SK-N-SH (cell line): ENCODE data around the gene ACLY. TPM values are rescaled to one million over a fixed set of nuclear protein-coding genes. Genes with fewer than 3 reads are reported as not detected.

ENCODE experiments used
- CTCF ChIA-PET: fragments of 300-600, 350-600 bp; formaldehyde crosslinking; extraction: SDS; loops from one replicate; lab custom pipeline; 2021; lab: Yijun Ruan, JAX
- POLR2A ChIA-PET: fragments of 350-600 bp; sonication (Branson Sonifier 250); formaldehyde crosslinking; extraction: SDS; loops from one replicate; lab custom pipeline; 2020; ENCODE audit warnings: antibody characterized with exemption, inconsistent platforms; lab: Yijun Ruan, JAX
- DNase-seq: peaks from one replicate; pipeline ENCODE4 v3.0.0; 2012
- H2AFZ ChIP-seq: fragments of 200-600 bp; sonication (generic); 2 replicates; pipeline ENCODE4 v1.8.1; 2016; ENCODE audit warnings: antibody characterized with exemption, mild to moderate bottlenecking, low read depth
- H3F3A ChIP-seq: fragments of 200-600 bp; sonication (generic); replicated peaks from 2 replicates; pipeline ENCODE3; 2016; ENCODE audit warnings: antibody characterized with exemption, mild to moderate bottlenecking; ENCODE audit not compliant: insufficient read depth
- H3K27ac ChIP-seq, 2 experiments: fragments of 200-500 bp in 1 of 2; fragments of 200-600 bp in 1 of 2; sonication (Bioruptor generic) in 1 of 2; sonication (generic), shearing (Covaris generic) in 1 of 2; 2 replicates each; pipeline versions ENCODE4 v1.5.1 to v1.6.1; 2014 to 2016; ENCODE audit warnings: low read depth in 2 of 2, inconsistent platforms in 1 of 2, low read length in 1 of 2, mild to moderate bottlenecking in 1 of 2, mixed read lengths in 1 of 2
- H3K27me3 ChIP-seq: fragments of 200-600 bp; sonication (generic), shearing (Covaris generic); 2 replicates; pipeline ENCODE4 v1.6.1; 2016; ENCODE audit warnings: mixed run types; ENCODE audit not compliant: insufficient read depth
- H3K36me3 ChIP-seq, 2 experiments: fragments of 200-500 bp in 1 of 2; fragments of 200-600 bp in 1 of 2; sonication (Bioruptor generic) in 1 of 2; sonication (generic) in 1 of 2; replicated peaks in 1 of 2; 2 replicates each; pipeline versions ENCODE3 to v1.5.1; 2014 to 2016; ENCODE audit warnings: low read length in 1 of 2, mild to moderate bottlenecking in 1 of 2; ENCODE audit not compliant: insufficient read depth in 2 of 2, control insufficient read depth in 1 of 2
- H3K4me1 ChIP-seq, 2 experiments: fragments of 200-500 bp in 1 of 2; fragments of 200-600 bp in 1 of 2; sonication (Bioruptor generic) in 1 of 2; sonication (generic), shearing (Covaris generic) in 1 of 2; 2 replicates each; pipeline versions ENCODE4 v1.5.1 to v1.6.1; 2014 to 2016; ENCODE audit warnings: low read depth in 1 of 2, low read length in 1 of 2, mixed run types in 1 of 2; ENCODE audit not compliant: insufficient read depth in 2 of 2, control insufficient read depth in 1 of 2
- H3K4me2 ChIP-seq: fragments of 200-600 bp; sonication (generic), shearing (Covaris generic); 2 replicates; pipeline ENCODE4 v1.6.1; 2017; ENCODE audit warnings: mixed run types
- H3K4me3 ChIP-seq, 2 experiments: fragments of 200-500 bp in 1 of 2; fragments of 200-600 bp in 1 of 2; sonication (Bioruptor generic) in 1 of 2; sonication (generic), shearing (Covaris generic) in 1 of 2; 2 replicates each; pipeline versions ENCODE4 v1.5.1 to v1.8.1; 2014 to 2016; ENCODE audit warnings: low read depth in 2 of 2, inconsistent platforms in 1 of 2, low read length in 1 of 2, mild to moderate bottlenecking in 1 of 2, mixed read lengths in 1 of 2, moderate library complexity in 1 of 2
- H3K79me2 ChIP-seq: fragments of 200-600 bp; sonication (generic); 2 replicates; pipeline ENCODE4 v1.8.1; 2017; ENCODE audit warnings: mild to moderate bottlenecking; ENCODE audit not compliant: insufficient read depth
- H3K9ac ChIP-seq: fragments of 200-600 bp; sonication (generic); 2 replicates; pipeline ENCODE4 v1.6.1; 2017; ENCODE audit warnings: mixed run types
- H3K9me2 ChIP-seq: fragments of 200-600 bp; sonication (generic); 2 replicates; pipeline ENCODE4 v1.6.1; 2017; ENCODE audit warnings: mixed run types
- H3K9me3 ChIP-seq: fragments of 200-600 bp; sonication (generic); 2 replicates; pipeline ENCODE4 v1.6.1; 2017; ENCODE audit warnings: mixed run types, mild to moderate bottlenecking, moderate library complexity
- H4K20me1 ChIP-seq: fragments of 200-600 bp; sonication (generic); 2 replicates; pipeline ENCODE4 v1.6.1; 2017; ENCODE audit warnings: mild to moderate bottlenecking, mixed run types; ENCODE audit not compliant: insufficient read depth
- ELF1 ChIP-seq: IDR thresholded peaks from 2 replicates; pipeline ENCODE4 v1.4.0; 2012
- EP300 ChIP-seq, 2 experiments: IDR thresholded peaks; 2 replicates each; pipeline versions ENCODE4 v1.4.0 to v1.6.1; 2012; ENCODE audit warnings: borderline replicate concordance in 1 of 2, low read depth in 1 of 2, low read length in 1 of 2
- EZH2phosphoT487 ChIP-seq: fragments of 200-600 bp; sonication (generic); IDR thresholded peaks from 2 replicates; pipeline ENCODE4 v1.6.1; 2017; ENCODE audit warnings: low read depth, mixed run types, mild to moderate bottlenecking, antibody characterized with exemption, moderate library complexity, borderline replicate concordance
- FOXJ3 ChIP-seq: sonication (generic); formaldehyde crosslinking; IDR thresholded peaks from 2 replicates; pipeline ENCODE4 v1.5.1; 2020; ENCODE audit warnings: mild to moderate bottlenecking, missing genetic modification reagents
- GATA2 ChIP-seq: sonication (generic); formaldehyde crosslinking; IDR thresholded peaks from 2 replicates; pipeline ENCODE4 v1.5.0; 2020; ENCODE audit warnings: mild to moderate bottlenecking, missing genetic modification reagents
- IRF3 ChIP-seq: fragments of 150-350 bp; IDR thresholded peaks from 2 replicates; pipeline ENCODE4 v1.6.1; 2016; ENCODE audit warnings: mild to moderate bottlenecking, low read depth, low read length
- MEF2A ChIP-seq: IDR thresholded peaks from 2 replicates; pipeline ENCODE4 v1.4.0; 2012; ENCODE audit warnings: low read depth, borderline replicate concordance
- MXI1 ChIP-seq: IDR thresholded peaks from 2 replicates; pipeline ENCODE4 v1.6.1; 2012; ENCODE audit warnings: mild to moderate bottlenecking, low read depth, low read length, improper control_type of control experiment
- POLR2AphosphoS5 ChIP-seq: IDR thresholded peaks from 2 replicates; pipeline ENCODE4 v1.6.1; 2012; ENCODE audit warnings: low read depth, low read length
- RAD21 ChIP-seq: IDR thresholded peaks from 2 replicates; pipeline ENCODE4 v1.6.1; 2012; ENCODE audit warnings: mild to moderate bottlenecking, low read length
- RCOR1 ChIP-seq: fragments of 150-350 bp; IDR thresholded peaks from 2 replicates; pipeline ENCODE4 v1.6.1; 2017; ENCODE audit warnings: antibody characterized with exemption, low read length
- RFX5 ChIP-seq: IDR thresholded peaks from 2 replicates; pipeline ENCODE4 v1.6.1; 2012; ENCODE audit warnings: mild to moderate bottlenecking, improper control_type of control experiment, low read length
- SIN3A ChIP-seq: IDR thresholded peaks from 2 replicates; pipeline ENCODE4 v1.6.1; 2012; ENCODE audit warnings: low read depth, mild to moderate bottlenecking, low read length, moderate library complexity, borderline replicate concordance
- SMC3 ChIP-seq: IDR thresholded peaks from 2 replicates; pipeline ENCODE4 v1.6.1; 2012; ENCODE audit warnings: low read depth, low read length, improper control_type of control experiment
- TAF1 ChIP-seq: IDR thresholded peaks from 2 replicates; pipeline ENCODE4 v1.6.1; 2012; ENCODE audit warnings: low read depth, mild to moderate bottlenecking, low read length, moderate library complexity, borderline replicate concordance
- TCF12 ChIP-seq: IDR thresholded peaks from 2 replicates; pipeline ENCODE4 v1.4.0; 2012
- YY1 ChIP-seq: IDR thresholded peaks from 2 replicates; pipeline ENCODE4 v1.4.0; 2012; ENCODE audit warnings: low read depth, mild to moderate bottlenecking
- WGBS: methylation state at CpG from one replicate; pipeline ENCODE4 v1.1.6; 2017; ENCODE audit warnings: low lambda C conversion rate; 5-methylcytosine and 5-hydroxymethylcytosine counted together
- polyA plus RNA-seq, 3 experiments: library from polyadenylated mRNA; depleted of rRNA; stranded (reverse); fragments of >200 nt; gene quantifications; 2 replicates each; pipeline ENCODE4 v1.2.3, GENCODE V29; 2012
- TF ChIP-seq, protein P1 (sequence below): IDR thresholded peaks from 2 replicates; pipeline ENCODE4 v1.4.0; 2012; ENCODE audit warnings: low read depth, borderline replicate concordance
- TF ChIP-seq, protein P2 (sequence below): IDR thresholded peaks from 2 replicates; pipeline ENCODE4 v1.4.0; 2012; ENCODE audit warnings: low read depth, borderline replicate concordance

ACLY gene
- polyA plus RNA-seq, 1 of the 3 experiments (the other 2 are of a cell fraction) = 163 TPM

DNA sequence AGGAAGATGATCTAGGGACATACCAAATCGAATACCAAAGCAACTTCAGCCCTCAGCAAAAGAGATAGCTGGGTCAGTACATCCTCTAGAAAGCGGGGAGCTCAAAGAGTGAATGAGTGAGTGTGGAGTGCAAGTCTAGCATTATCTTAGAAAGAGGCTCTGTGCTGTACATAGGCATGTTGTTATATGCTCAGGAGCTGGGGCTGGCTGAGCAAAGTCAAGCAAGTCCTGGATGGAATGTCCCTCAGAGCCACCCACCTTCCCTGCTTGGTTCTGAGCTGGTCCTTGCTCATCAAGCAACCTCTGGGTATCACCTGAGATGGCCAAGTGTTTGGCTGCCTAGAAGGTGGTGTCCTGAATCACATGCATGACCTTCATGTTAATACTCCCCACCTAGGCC lies 48.7 kb downstream of the ACLY start:
- H2AFZ ChIP-seq = no peak overlapping the region
- H3K4me2 ChIP-seq = no peak overlapping the region
- ChIA-PET POLR2A (interaction anchor here (0.9 kb wide), 1 partner anchor 49 kb away, joined by 3 read pairs; the partner anchor contains the start of gene ACLY), CTCF (interaction anchor here (0.8 kb wide), 1 partner anchor 83 kb away, joined by 3 read pairs; the partner anchor contains the start of gene JUP)
- peaks cover 40% of the 10 kb centered on the region for H3F3A ChIP-seq
- peaks cover 58% of the 10 kb centered on the region in 2 experiments for H3K36me3 ChIP-seq
- H3K4me1 ChIP-seq = no peaks in the 10 kb centered on the region; a peak in 1 of 4 replicates
- no peaks in the 10 kb centered on the region for H3K27me3 ChIP-seq
- H4K20me1 ChIP-seq = no peaks in the 10 kb centered on the region
- no peak overlapping the region for H3K4me3 ChIP-seq
- no peak overlapping the region for H3K9ac ChIP-seq
- H3K9me3 ChIP-seq = no peaks in the 10 kb centered on the region
- no peak overlapping the region for H3K27ac ChIP-seq
- H3K9me2 ChIP-seq = no peaks in the 10 kb centered on the region
- WGBS = 72% methylated on average over 2 of the region's 2 CpGs
- no peak for TF ChIP-seq RFX5
- TF ChIP-seq POLR2AphosphoS5 = no peak
- no peak for TF ChIP-seq SMC3
- no peak for TF ChIP-seq YY1
- TF ChIP-seq RAD21 = no peak
- no peak for TF ChIP-seq GATA2
- no peak for TF ChIP-seq IRF3
- no peak for TF ChIP-seq FOXJ3 (CRISPR knock-in tag)
- no peak for TF ChIP-seq EP300 (IDR thresholded peaks at IDR 0.05; ENCODE audit: borderline replicate concordance in 1 of 2, low read depth in 1 of 2, low read length in 1 of 2)
- TF ChIP-seq, all 33 proteins: peak for 0
- no peaks in the 10 kb centered on the region for H3K79me2 ChIP-seq
- DNase-seq = no peak

GRCh38 chr17:41869426-41869825 lies 49.3 kb downstream of the ACLY start:
- no peak overlapping the region for H3K4me2 ChIP-seq
- H3K27ac ChIP-seq = no peak overlapping the region
- POLR2A ChIA-PET = no interaction called here
- H3K4me3 ChIP-seq = no peak overlapping the region
- H3K4me1 ChIP-seq = no peaks in the 10 kb centered on the region; a peak in 1 of 4 replicates
- H4K20me1 ChIP-seq = no peaks in the 10 kb centered on the region
- peaks cover 6% of the 10 kb centered on the region for H3K79me2 ChIP-seq
- 80% methylated on average over 9 of the region's 9 CpGs for WGBS
- peaks cover 40% of the 10 kb centered on the region for H3F3A ChIP-seq
- no peaks in the 10 kb centered on the region for H3K9me3 ChIP-seq
- TF ChIP-seq SIN3A (no peak), RCOR1 (no peak), RFX5 (no peak), TCF12 (no peak), ELF1 (no peak), IRF3 (no peak), SMC3 (no peak), MXI1 (no peak), MEF2A (no peak), EP300 (IDR thresholded peaks at IDR 0.05; ENCODE audit: borderline replicate concordance in 1 of 2, low read depth in 1 of 2, low read length in 1 of 2) (no peak), EZH2phosphoT487 (no peak), TAF1 (no peak)
- TF ChIP-seq, protein P1, sequence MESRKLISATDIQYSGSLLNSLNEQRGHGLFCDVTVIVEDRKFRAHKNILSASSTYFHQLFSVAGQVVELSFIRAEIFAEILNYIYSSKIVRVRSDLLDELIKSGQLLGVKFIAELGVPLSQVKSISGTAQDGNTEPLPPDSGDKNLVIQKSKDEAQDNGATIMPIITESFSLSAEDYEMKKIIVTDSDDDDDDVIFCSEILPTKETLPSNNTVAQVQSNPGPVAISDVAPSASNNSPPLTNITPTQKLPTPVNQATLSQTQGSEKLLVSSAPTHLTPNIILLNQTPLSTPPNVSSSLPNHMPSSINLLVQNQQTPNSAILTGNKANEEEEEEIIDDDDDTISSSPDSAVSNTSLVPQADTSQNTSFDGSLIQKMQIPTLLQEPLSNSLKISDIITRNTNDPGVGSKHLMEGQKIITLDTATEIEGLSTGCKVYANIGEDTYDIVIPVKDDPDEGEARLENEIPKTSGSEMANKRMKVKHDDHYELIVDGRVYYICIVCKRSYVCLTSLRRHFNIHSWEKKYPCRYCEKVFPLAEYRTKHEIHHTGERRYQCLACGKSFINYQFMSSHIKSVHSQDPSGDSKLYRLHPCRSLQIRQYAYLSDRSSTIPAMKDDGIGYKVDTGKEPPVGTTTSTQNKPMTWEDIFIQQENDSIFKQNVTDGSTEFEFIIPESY = no peak
- TF ChIP-seq, protein P2, sequence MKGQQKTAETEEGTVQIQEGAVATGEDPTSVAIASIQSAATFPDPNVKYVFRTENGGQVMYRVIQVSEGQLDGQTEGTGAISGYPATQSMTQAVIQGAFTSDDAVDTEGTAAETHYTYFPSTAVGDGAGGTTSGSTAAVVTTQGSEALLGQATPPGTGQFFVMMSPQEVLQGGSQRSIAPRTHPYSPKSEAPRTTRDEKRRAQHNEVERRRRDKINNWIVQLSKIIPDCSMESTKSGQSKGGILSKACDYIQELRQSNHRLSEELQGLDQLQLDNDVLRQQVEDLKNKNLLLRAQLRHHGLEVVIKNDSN = no peak
- H3K9ac ChIP-seq = no peak overlapping the region
- H2AFZ ChIP-seq = no peak overlapping the region
- H3K9me2 ChIP-seq = no peaks in the 10 kb centered on the region
- CTCF ChIA-PET = interaction anchor here (0.6 kb wide), 1 partner anchor 443 kb away, joined by 4 read pairs; no protein-coding TSS in a partner anchor
- no peak for DNase-seq
- no peaks in the 10 kb centered on the region for H3K27me3 ChIP-seq
- H3K36me3 ChIP-seq = peaks cover 52 to 58% of the 10 kb centered on the region in 2 experiments
